CD4-positive, alpha-beta T cell (primary cell): ENCODE data around the gene KDM1B. TPM values are rescaled to one million over a fixed set of nuclear protein-coding genes. Genes with fewer than 3 reads are reported as not detected.

Experiments
- ATAC-seq: fragments of 200-7000 bp; cut with Tn5 transposase; one replicate; pipeline ENCODE4 v1.10.0; 2022; ENCODE audit warnings: mild to moderate bottlenecking; ENCODE audit not compliant: poor library complexity
- CTCF ChIA-PET: fragments of 350-600 bp; sonication (Branson Sonifier 250); formaldehyde crosslinking; loops from one replicate; lab custom pipeline; 2021; ENCODE audit warnings: antibody characterized with exemption, inconsistent platforms; lab: Charles Lee
- POLR2A ChIA-PET: fragments of 350-600 bp; sonication (Branson Sonifier 250); formaldehyde crosslinking; loops from one replicate; lab custom pipeline; 2021; ENCODE audit warnings: antibody characterized with exemption, inconsistent platforms; lab: Charles Lee
- DNase-seq, 14 experiments: peaks; one replicate each; pipeline ENCODE4 v3.0.0-alpha.2; 2013 to 2020; ENCODE audit warnings: mixed read lengths in 2 of 14
- H3K27ac ChIP-seq, 2 donors: one replicate each; pipeline versions ENCODE4 v1.5.1 to v1.7.0; 2013; ENCODE audit warnings: low read length in 2 of 2, low read depth in 1 of 2, mild to moderate bottlenecking in 1 of 2
- H3K27me3 ChIP-seq, 2 experiments: 1 replicate in 1 of 2; 2 replicates in 1 of 2; pipeline versions ENCODE4 v1.6.1 to v1.7.0; 2013; ENCODE audit warnings: low read length in 2 of 2, control low read depth in 1 of 2, mild to moderate bottlenecking in 1 of 2, moderate library complexity in 1 of 2; ENCODE audit not compliant: insufficient read depth in 2 of 2, control insufficient read depth in 1 of 2
- H3K36me3 ChIP-seq: one replicate; pipeline ENCODE4 v1.6.1; 2013; ENCODE audit warnings: low read length, control low read depth; ENCODE audit not compliant: insufficient read depth
- H3K4me1 ChIP-seq: one replicate; pipeline ENCODE4 v1.6.1; 2013; ENCODE audit warnings: low read length, control low read depth; ENCODE audit not compliant: insufficient read depth
- H3K4me3 ChIP-seq: one replicate; pipeline ENCODE4 v1.5.1; 2013; ENCODE audit warnings: mild to moderate bottlenecking, low read length, moderate library complexity
- H3K9me3 ChIP-seq, 2 experiments: 1 replicate in 1 of 2; 2 replicates in 1 of 2; pipeline versions ENCODE4 v1.6.1 to v1.7.0; 2013; ENCODE audit warnings: low read length in 2 of 2, mild to moderate bottlenecking in 2 of 2, control low read depth in 1 of 2, moderate library complexity in 1 of 2; ENCODE audit not compliant: control insufficient read depth in 1 of 2, insufficient read depth in 1 of 2
- H3K27ac Mint-ChIP-seq: one replicate; pipeline ENCODE4 v1.8.0; 2020; ENCODE audit warnings: mixed read lengths
- H3K27me3 Mint-ChIP-seq: one replicate; pipeline ENCODE4 v1.8.0; 2021; ENCODE audit warnings: mixed read lengths
- H3K36me3 Mint-ChIP-seq: one replicate; pipeline ENCODE4 v1.8.0; 2021; ENCODE audit warnings: low read depth, mixed read lengths
- H3K4me1 Mint-ChIP-seq: one replicate; pipeline ENCODE4 v1.8.0; 2021; ENCODE audit warnings: low read depth, mixed read lengths
- H3K4me3 Mint-ChIP-seq: one replicate; pipeline ENCODE4 v1.8.0; 2020; ENCODE audit warnings: mild to moderate bottlenecking, mixed read lengths
- H3K9me3 Mint-ChIP-seq: one replicate; pipeline ENCODE4 v1.8.0; 2020; ENCODE audit warnings: mixed read lengths
- intact Hi-C, 2 experiments: fragments of 100-400 bp; cut with DNase I in 1 of 2; cut with micrococcal nuclease in 1 of 2; formaldehyde crosslinking; loops; one replicate each; pipeline versions ENCODE4 v1.15.1 to v1.9.0; 2023 to 2025; cut with DNase I, micrococcal nuclease
- total RNA-seq, 174 experiments: library from RNA in 2 of 174; stranded (reverse) in 2 of 174; gene quantifications; one replicate each; pipeline ENCODE4 v1.2.3 and lab custom pipeline; 2021 to 2026
- TF ChIP-seq, protein P1 (sequence below): fragments of 200-600 bp; IDR thresholded peaks from one replicate; pipeline ENCODE4 v1.8.0; 2022; ENCODE audit warnings: antibody characterized with exemption, mild to moderate bottlenecking

KDM1B gene
- total RNA-seq, 2 experiments from 2014 or later, result 4.4 to 6.0 TPM

DNA sequence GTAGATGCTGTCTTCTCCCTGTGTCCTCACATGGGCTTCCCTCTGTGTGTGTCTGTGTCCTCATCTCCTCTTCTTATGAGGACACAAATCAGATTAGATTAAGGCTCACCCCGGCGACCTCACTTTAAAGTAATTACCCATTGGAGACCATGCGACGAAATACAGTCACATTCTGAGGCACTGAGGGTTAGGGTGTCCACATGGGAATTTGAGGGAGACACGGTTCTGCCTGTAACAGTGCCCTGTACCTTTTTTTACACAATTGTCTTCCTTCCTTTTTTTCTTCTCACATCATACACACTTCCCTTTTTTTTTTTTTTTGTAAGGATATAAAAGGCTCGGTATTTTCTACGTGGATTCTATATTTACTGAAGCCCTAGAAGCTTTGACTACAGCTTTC is 60.2 kb downstream of the KDM1B start:
- H3K4me1 ChIP-seq, result peaks cover 7% of the 10 kb centered on the region
- POLR2A ChIA-PET, result no interaction called here
- peaks cover 12% of the 10 kb centered on the region for H3K36me3 ChIP-seq
- H3K36me3 Mint-ChIP-seq, result peaks cover 70% of the 10 kb centered on the region
- CTCF ChIA-PET, result interaction anchor here (0.7 kb wide), 1 partner anchor 173 kb away, joined by 3 read pairs; no protein-coding TSS in a partner anchor
- DNase-seq (peak in 1 of 14 experiments; percentile 10), ATAC-seq (no peak)
- H3K9me3 Mint-ChIP-seq, result no peaks in the 10 kb centered on the region
- no peak overlapping the region for H3K27ac ChIP-seq
- no peak overlapping the region for H3K4me3 ChIP-seq
- H3K4me3 Mint-ChIP-seq, result no peak overlapping the region
- intact Hi-C loops, result no loop called here
- TF ChIP-seq, protein P1, sequence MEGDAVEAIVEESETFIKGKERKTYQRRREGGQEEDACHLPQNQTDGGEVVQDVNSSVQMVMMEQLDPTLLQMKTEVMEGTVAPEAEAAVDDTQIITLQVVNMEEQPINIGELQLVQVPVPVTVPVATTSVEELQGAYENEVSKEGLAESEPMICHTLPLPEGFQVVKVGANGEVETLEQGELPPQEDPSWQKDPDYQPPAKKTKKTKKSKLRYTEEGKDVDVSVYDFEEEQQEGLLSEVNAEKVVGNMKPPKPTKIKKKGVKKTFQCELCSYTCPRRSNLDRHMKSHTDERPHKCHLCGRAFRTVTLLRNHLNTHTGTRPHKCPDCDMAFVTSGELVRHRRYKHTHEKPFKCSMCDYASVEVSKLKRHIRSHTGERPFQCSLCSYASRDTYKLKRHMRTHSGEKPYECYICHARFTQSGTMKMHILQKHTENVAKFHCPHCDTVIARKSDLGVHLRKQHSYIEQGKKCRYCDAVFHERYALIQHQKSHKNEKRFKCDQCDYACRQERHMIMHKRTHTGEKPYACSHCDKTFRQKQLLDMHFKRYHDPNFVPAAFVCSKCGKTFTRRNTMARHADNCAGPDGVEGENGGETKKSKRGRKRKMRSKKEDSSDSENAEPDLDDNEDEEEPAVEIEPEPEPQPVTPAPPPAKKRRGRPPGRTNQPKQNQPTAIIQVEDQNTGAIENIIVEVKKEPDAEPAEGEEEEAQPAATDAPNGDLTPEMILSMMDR, result no peak
- H3K27me3 ChIP-seq, result no peaks in the 10 kb centered on the region
- H3K27ac Mint-ChIP-seq, result no peak overlapping the region
- no peaks in the 10 kb centered on the region for H3K27me3 Mint-ChIP-seq
- peaks cover 18% of the 10 kb centered on the region for H3K4me1 Mint-ChIP-seq
- no peaks in the 10 kb centered on the region for H3K9me3 ChIP-seq

DNA sequence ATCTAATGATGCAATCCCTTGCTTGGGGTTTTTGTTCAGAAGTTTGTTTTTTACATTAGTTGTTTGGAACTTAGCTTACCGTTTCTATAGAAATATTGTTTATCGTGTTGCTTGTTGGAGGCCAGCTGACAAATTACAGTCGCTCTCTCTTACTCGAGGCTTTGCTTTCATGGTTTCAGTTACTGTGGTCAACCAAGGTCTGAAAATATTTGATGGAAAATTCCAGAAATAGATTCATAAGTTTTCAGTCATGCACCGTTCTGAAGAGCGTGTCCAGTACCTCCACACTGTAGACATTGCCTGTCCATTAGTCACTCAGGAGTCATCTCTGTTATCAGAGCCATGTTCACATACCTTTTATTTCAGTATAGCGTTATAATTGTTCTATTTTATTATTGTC is 61.2 kb downstream of the KDM1B start:
- no peak overlapping the region for H3K27ac ChIP-seq
- ATAC-seq (no peak), DNase-seq (no peak)
- ChIA-PET CTCF (no interaction called here), POLR2A (no interaction called here)
- Mint-ChIP-seq H3K27ac (no peak overlapping the region), H3K4me3 (no peak overlapping the region), H3K27me3 (no peaks in the 10 kb centered on the region), H3K9me3 (no peaks in the 10 kb centered on the region), H3K4me1 (peaks cover 14% of the 10 kb centered on the region), H3K36me3 (peaks cover 75% of the 10 kb centered on the region)
- H3K36me3 ChIP-seq, result peaks cover 14% of the 10 kb centered on the region
- intact Hi-C loops, result no loop called here
- no peaks in the 10 kb centered on the region for H3K27me3 ChIP-seq
- H3K9me3 ChIP-seq, result no peaks in the 10 kb centered on the region
- peaks cover 7% of the 10 kb centered on the region for H3K4me1 ChIP-seq
- TF ChIP-seq, protein P1, result no peak
- H3K4me3 ChIP-seq, result no peak overlapping the region

DNA sequence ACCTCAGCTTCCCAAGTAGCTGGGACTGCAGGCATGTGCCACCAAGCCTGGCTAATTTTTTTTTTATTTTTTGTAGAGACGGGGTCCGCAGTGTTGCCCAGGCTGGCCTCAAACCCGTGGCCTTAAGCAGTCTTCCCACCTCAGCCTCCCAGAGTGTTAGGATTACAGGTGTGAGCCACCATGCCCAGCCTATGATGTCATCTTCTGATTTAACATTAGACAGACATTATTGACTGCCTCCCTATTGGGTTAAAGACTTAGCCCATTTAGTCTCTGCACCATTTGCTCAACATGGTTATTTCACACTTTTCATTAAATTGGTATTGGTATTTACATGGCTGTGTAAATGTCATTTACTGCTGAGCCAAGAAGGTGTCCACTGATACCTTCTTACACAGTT is 63.0 kb downstream of the KDM1B start:
- H3K36me3 Mint-ChIP-seq, result peaks cover 78% of the 10 kb centered on the region
- no peak for ATAC-seq
- H3K27me3 Mint-ChIP-seq, result no peaks in the 10 kb centered on the region
- no peaks in the 10 kb centered on the region for H3K9me3 ChIP-seq
- no peaks in the 10 kb centered on the region for H3K27me3 ChIP-seq
- H3K36me3 ChIP-seq, result peaks cover 25% of the 10 kb centered on the region
- intact Hi-C loops, result no loop called here
- peaks cover 11% of the 10 kb centered on the region for H3K4me1 Mint-ChIP-seq
- H3K27ac Mint-ChIP-seq, result no peak overlapping the region
- H3K27ac ChIP-seq, result no peak overlapping the region
- H3K4me3 Mint-ChIP-seq, result no peak overlapping the region
- ChIA-PET CTCF (no interaction called here), POLR2A (interaction anchor here (0.7 kb wide), 1 partner anchor 91 kb away, joined by 3 read pairs; no protein-coding TSS in a partner anchor)
- DNase-seq, result no peak
- no peak overlapping the region for H3K4me3 ChIP-seq
- TF ChIP-seq, protein P1, result no peak
- H3K4me1 ChIP-seq, result peaks cover 7% of the 10 kb centered on the region
- no peaks in the 10 kb centered on the region for H3K9me3 Mint-ChIP-seq
